HG03457 (cell line): Measurements from ENCODE around the gene NOC2L.
"Not testable (repeated sequence)": the region's sequence is repeated elsewhere in the genome, so short reads cannot be mapped to it uniquely, and the experiment has no call there.

Experiments used
- ATAC-seq: cut with Tn5 transposase; IDR thresholded peaks from one replicate; pipeline ENCODE4 v1.9.1; 2021; ENCODE audit warnings: moderate number of reproducible peaks; ENCODE audit not compliant: unreplicated experiment

NOC2L gene

DNA sequence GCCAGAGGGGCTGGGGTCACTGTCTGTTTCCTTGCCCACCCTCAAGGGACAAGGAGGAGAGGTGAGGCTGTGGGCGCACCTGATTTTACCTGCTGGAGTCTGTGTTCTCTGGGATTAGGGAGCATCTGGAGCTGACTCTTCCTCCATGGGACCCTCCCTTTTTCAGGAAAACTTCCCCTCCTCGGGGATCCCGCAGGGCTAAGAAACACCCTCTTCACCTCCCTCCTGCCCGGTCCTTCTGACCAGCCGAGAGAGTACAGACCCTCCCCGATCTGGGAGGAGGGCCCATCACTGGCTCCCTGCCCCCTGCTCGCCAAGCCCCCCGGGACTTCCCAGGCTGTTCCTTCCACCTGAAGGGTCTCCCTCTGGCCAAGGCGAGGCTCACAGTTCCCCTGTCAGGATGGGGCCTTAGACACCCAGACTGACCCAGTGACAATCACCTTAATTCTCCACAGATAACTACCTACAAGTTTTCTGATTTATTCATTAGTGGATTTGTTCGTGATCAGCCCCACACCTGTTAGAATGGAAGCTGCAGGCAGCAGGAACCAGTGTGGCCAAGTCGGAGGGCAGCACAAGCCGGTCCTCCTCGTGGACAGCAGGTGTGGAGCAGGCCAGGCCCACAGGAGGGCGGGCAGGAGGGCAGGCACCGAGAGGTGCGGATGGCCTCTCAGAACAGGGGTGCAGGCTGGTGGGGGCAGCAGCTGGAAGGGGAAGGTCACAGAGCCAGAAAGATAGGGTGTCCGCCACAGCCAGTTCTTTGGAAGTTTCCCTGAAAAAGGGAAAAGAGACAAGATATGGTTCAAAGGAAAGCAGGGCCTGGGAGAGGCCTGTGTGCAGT, 51.2 kb downstream of the NOC2L start:
- ATAC-seq: no peak

GRCh38 chr1:906600-907420, 52.2 kb downstream of the NOC2L start:
- ATAC-seq: no peak

DNA sequence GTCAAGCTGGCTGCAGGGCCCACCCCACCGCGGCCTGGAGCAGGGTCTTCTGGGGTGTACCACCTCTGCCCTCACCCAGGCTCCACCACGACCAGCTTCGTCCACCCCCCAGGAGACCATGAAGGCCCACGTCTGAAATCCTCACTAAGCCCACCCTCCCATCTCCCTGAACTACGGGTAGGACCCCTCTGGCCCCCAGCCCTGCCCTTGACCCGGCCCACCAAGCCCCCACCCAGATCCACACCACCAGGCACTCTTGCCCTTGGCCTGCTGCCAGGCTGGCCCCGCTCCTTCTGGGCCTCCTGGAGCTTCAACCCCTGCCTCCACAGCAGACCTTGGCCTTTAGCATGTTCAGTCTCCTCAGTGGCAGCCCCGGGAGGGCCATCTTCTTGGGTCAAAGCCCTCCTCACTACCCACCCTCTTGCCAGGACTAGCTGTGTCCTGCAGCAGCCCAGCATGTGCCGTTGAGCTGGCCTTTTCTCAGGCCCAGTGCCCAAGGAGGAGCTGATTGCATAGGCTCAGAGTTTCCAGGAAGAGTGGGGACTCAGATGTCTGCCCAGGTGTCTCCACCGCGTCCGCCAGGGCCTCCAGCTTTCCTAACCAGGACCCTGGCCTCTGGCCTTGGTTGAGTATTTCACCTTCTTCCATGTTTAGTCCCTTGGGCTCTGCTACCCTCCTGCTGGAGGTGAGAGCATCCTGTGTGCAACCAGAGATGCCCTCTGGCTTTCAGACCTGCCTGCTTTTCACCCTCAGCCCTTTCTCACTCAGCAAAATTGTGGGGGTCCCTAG, 53.1 kb downstream of the NOC2L start:
- ATAC-seq: no peak

- no peak for ATAC-seq
Measured at GRCh38 chr1:905071-905749, 53.8 kb downstream of the NOC2L start.

DNA sequence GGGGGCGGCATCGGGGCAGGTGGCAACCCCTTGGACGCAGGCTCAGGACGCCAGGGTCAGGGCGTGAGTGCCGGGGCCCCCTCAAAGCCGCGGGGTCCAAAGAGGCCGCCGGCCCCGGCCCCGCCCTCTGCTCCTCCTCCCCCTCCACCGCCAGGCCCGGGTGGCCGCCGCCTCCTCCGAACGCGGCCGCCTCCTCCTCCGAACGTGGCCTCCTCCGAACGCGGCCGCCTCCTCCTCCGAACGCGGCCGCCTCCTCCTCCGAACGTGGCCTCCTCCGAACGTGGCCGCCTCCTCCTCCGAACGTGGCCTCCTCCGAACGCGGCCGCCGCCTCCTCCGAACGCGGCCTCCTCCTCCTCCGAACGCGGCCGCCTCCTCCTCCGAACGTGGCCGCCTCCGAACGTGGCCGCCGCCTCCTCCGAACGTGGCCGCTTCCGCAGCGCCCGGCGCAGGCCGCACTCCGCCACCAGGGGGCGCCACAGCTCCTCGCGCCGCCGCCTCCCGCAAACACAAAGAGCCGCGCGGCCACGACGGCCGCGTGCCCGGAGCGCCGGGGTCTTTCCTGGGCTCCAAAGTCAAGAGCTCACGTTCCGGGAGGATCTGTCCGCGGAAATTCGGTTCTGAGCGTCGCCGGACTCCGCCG, 54.6 kb downstream of the NOC2L start:
- ATAC-seq: no peak

GRCh38 chr1:903721-904271, 55.3 kb downstream of the NOC2L start:
- ATAC-seq: no peak

DNA sequence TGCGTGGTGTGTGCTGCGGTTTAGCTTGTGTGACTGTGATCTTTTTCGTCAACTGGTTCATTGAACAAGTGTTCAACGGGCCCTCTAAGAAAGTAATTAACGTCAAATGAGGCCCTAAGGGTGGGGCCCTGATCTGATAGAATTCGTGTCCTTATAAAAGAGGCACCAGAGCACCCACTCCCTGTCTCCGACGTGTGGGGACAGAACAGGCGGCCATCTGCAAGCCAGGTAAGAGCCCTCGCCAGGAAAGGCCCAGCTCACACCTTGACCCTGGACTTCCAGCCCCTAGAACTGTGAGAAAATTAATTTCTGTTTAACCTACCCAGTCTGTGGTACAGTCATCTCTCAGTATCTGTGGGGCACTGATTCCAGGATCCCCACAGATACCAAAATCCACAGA, 55.8 kb downstream of the NOC2L start:
- ATAC-seq: no peak

DNA sequence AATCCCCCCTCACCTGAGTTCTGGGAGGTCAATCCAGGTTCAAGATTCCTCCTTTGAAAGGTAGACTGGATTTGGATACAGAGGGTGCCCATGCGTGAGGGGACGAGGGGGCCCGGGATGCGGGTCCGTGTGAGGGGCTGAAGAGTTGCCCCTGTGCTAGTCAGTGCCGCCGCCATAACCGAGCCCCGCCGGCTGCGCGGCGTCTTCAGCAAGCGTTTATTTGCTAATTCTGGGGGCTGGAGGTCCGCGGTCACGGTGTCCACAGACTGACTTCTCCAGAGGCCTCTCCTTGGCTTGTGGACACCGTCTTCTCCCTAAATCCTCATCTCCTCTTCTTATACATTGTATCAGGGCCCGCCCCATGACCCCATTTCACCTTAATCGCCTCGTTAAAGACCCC, 56.3 kb downstream of the NOC2L start:
- no peak for ATAC-seq

DNA sequence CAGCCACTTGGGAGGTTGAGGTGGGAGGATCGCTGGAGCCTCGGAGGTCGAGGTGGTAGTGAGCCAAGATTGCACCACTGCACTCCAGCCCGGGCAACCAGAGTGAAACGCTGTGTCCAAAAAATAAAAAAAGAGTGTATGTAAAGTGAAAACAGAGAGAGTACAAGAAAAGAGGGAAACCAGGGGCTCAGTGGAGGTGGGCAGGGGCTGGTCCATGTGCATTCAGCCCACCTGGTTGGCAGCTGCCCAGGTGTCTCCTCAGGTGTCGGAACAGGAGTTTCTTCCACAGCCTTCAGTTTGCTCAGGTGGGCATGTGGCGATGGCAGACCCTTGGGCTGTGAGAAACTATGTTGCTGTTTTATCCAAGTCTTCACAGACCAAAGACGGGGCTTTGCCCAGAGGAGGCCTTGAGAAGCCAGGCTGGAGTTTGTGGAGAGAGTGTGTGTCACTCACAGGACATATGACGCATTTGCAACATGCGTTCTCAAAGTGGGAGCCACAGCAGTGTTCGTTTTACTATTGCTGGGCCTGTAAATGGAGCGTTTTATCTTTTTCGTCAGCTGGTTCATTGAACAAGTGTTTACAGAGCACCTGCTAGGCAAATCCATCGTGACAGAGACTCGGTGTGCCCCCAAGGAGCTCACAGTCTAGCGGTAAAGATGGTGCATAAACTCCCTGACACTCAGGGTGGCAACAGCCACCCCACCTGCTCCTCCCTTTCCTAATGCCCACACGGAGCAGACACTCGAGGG, 57.8 kb downstream of the NOC2L start:
- ATAC-seq: no peak

DNA sequence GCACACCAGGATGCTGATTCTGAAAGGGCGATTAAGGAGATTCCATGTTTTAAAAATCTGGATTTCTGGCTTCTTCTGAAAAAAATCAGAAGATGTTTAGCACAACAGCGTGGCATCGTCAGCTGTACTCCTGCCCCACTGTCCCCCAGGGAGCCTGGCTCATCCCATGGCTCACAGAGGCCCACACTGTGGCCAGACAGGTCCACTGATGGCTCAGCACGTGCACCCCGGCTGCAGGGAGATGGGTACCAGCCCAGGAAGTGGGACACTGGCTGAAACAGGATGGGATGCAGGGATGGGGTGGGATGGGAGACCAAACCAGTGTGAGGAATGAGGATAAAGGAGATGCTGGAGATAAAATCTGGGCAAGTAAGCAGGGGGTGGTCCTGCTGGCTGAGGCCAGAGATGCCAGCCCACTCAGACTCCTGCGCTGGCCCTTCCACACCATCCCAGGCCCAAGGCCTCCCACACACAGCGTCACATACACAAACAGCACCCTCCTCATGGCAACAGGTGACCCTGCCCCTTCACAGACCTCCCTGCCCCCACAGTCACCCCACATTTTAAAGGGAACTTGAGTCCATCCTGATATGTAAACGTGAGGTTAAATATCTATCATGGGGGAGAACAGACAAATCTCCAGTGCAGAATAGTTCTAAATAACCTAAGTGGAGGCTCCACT, 59.3 kb downstream of the NOC2L start:
- ATAC-seq: no peak

DNA sequence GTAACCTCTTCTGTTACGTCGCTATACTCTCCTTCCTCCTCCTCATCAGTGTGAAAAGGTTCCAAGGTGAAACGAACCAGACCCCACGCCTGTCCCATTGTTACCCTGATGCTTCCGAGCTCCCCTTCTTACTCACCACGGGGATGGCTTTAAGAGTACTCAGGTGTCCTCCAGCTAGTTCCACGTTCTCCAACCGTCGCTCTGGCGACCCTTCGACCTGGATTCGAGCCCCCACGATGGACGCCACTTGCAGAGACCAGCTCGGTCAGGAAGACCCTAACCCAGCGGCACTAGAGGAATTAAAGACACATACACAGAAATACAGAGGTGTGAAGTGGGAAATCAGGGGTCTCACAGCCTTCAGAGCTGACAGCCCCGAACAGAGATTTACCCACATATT, 61.1 kb downstream of the NOC2L start:
- ATAC-seq: not testable (repeated sequence)

DNA sequence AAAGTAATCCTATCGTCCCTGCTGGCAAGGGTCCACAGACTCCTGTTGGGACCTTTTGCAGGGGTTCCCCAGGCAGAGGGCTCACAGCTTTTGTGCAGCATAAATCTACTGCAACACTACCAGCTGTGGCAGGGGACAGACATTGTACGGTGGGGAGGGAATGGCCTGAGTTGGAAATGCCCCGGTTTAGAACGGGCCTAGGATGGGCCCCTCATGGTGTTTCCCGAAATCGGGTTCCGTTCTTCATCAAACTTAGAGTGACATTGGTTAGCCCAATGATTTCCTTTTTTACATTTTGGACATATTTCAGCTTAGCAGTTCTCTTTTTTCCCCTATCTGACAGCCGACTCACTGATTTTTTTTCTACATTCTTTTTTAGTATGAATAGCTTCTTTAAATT, 61.8 kb downstream of the NOC2L start:
- no peak for ATAC-seq
